Measurements from ENCODE around the gene ENG.

The ENG gene

DNA sequence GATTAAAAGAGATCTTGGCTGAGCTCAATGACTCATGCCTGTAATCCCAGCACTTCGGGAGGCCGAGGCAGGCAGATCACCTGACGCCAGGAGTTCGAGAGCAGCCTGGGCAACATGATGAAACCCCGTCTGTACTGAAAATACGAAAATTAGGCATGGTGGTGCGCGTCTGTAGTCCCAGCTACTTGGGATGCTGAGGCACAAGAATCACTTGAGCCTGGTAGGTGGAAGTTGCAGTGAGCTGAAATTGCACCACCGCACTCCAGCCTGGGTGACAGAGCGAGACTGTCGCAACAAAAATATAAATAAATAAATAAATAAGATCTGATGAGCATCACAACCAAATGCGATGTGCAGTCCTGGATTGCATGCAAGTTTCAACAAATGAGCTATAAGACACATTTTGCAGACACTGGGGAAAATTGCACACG is 8.7 kb upstream of the ENG start:
- 89 to 92% methylated on average over 11 to 13 of the region's 13 CpGs for WGBS, 2 experiments
- H3K27me3 ChIP-seq (ENCODE audit: control insufficient read depth, insufficient read depth, low read length, poor library complexity, severe bottlenecking), result no peaks in the 10 kb centered on the region
- H3K9me3 ChIP-seq (ENCODE audit: control insufficient read depth, low read length), result no peaks in the 10 kb centered on the region
- H3K36me3 ChIP-seq (ENCODE audit: control insufficient read depth, insufficient read depth, low read length), result no peaks in the 10 kb centered on the region
- peaks cover 5% of the 10 kb centered on the region for H3K4me1 ChIP-seq (ENCODE audit: control insufficient read depth, insufficient read depth, low read length)
- no peak overlapping the region for H3K27ac ChIP-seq (ENCODE audit: insufficient read depth, low read depth, low read length, poor library complexity, severe bottlenecking)
- H3K4me3 ChIP-seq (ENCODE audit: insufficient read depth, low read depth, low read length), result no peak overlapping the region

DNA sequence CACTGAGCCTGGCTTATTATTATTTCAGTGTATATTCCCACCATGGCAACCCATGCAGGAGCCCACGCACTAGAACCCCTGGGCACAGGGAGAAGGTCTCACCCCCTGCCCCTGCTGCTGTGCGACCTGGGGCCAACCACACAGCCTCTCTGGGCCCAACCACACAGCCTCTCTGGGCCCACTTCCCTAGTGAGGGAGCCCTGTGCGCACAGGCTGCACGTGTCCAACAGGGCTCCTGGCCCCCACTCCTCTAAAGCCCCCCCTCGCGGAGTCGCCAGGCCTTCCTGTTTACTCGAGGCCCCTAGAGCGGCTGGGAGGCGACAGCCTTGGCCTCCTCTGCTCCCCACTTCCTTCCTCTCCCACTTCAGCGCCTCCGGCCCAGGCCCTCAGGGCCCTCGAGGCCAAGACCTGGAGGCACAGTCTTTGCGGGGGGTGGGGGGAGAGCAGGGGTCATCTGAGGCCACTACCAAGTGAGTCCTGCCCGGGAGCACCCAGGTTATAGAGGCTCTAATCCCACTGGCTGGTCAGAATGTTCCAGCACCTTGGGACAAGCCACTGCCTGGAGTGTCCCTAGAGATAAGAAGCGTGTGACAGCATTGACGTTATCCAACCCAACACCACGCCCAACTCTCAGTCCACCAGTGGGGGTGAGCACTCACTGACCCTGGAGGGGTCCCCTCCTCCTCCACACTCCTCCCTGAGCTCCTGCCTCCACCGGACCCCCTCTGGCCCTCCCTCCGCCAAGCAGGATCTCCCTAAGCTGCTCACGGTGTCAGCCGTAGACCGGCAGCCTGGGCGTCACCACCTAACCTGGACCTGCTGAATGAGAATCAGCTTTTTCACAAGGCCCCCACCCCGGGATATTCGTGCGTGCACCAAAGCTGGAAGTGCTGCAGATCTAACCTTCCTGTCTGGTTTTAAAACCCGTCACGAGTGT is 7.9 kb upstream of the ENG start:
- no peaks in the 10 kb centered on the region for H3K36me3 ChIP-seq (ENCODE audit: control insufficient read depth, insufficient read depth, low read length)
- H3K27me3 ChIP-seq (ENCODE audit: control insufficient read depth, insufficient read depth, low read length, poor library complexity, severe bottlenecking), result no peaks in the 10 kb centered on the region
- no peak overlapping the region for H3K27ac ChIP-seq (ENCODE audit: insufficient read depth, low read depth, low read length, poor library complexity, severe bottlenecking)
- 80 to 83% methylated on average over 29 of the region's 29 CpGs for WGBS, 2 experiments
- no peak overlapping the region for H3K4me3 ChIP-seq (ENCODE audit: insufficient read depth, low read depth, low read length)
- H3K9me3 ChIP-seq (ENCODE audit: control insufficient read depth, low read length), result no peaks in the 10 kb centered on the region
- peaks cover 5% of the 10 kb centered on the region for H3K4me1 ChIP-seq (ENCODE audit: control insufficient read depth, insufficient read depth, low read length)

DNA sequence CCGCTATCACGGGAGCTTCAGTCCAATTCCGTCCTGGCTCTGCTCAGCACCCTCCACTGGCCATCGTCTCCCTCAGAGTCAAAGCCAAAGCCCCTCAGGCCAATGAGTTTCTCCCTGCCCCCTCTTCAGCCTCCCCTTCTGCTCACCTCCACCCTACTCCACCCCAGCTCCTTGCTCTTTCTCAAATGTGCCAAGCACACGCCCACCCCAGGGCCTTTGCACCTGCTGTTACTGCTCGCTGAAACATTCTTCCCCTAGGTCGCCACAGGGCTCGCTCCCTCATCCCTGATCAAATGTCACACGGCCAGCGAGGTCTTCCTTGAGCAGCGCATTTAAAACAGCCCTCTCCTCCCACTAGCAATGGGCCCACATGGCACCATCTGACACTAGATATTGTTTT is 6.3 kb upstream of the ENG start:
- no peaks in the 10 kb centered on the region for H3K27me3 ChIP-seq (ENCODE audit: control insufficient read depth, insufficient read depth, low read length, poor library complexity, severe bottlenecking)
- no peaks in the 10 kb centered on the region for H3K36me3 ChIP-seq (ENCODE audit: control insufficient read depth, insufficient read depth, low read length)
- no peak overlapping the region for H3K4me3 ChIP-seq (ENCODE audit: insufficient read depth, low read depth, low read length)
- WGBS, 2 experiments, result 90 to 92% methylated on average over 11 of the region's 11 CpGs
- no peak overlapping the region for H3K27ac ChIP-seq (ENCODE audit: insufficient read depth, low read depth, low read length, poor library complexity, severe bottlenecking)
- no peaks in the 10 kb centered on the region for H3K9me3 ChIP-seq (ENCODE audit: control insufficient read depth, low read length)
- H3K4me1 ChIP-seq (ENCODE audit: control insufficient read depth, insufficient read depth, low read length), result peaks cover 8% of the 10 kb centered on the region

DNA sequence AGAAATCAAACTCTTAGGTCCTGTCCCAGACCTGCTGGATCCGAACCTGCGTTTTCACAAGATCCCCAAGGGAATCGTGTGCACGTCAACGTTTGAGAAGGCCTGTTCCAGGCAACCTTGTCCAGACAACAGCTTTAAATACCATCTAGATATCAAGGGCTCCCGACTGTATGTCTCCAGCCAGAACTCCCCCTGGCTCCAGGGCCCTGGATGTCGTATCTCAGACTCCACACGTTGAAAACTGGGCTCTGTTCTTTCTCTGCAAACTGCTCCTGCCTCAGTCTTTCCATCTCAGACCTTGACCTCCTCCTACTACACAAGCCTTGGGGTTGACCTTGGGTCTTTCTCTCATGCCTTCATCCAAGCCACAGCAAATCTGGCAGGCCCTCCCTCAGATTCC is 5.8 kb upstream of the ENG start:
- Histone ChIP-seq H3K27ac (ENCODE audit: insufficient read depth, low read depth, low read length, poor library complexity, severe bottlenecking) (no peak overlapping the region), H3K4me3 (ENCODE audit: insufficient read depth, low read depth, low read length) (no peak overlapping the region), H3K36me3 (ENCODE audit: control insufficient read depth, insufficient read depth, low read length) (no peaks in the 10 kb centered on the region), H3K27me3 (ENCODE audit: control insufficient read depth, insufficient read depth, low read length, poor library complexity, severe bottlenecking) (no peaks in the 10 kb centered on the region), H3K4me1 (ENCODE audit: control insufficient read depth, insufficient read depth, low read length) (peaks cover 5% of the 10 kb centered on the region), H3K9me3 (ENCODE audit: control insufficient read depth, low read length) (no peaks in the 10 kb centered on the region)
- 91 to 92% methylated on average over 8 of the region's 8 CpGs for WGBS, 2 experiments

DNA sequence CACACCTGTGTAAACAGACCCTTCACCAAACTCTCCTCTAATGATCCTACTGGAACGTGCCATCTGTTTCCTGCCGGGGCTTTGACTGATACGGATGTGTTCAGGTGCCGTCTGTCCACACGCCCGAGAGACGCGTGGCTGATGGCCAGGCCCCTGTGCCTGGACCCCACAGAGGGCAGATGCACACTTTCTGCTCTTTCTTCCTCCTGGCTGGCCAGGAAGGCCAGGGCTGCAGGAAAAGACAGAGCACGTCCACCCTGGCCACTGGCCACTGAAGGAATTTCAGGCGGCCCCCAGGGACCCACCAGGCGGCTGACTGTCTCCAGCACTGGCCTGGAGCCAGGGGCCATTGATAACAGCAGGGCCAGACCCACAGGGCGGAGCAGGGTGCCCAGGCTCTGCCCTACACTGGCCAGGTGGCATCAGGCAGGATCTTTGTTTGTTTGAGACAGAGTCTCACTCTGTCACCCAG is 3.6 kb upstream of the ENG start:
- Histone ChIP-seq H3K27me3 (ENCODE audit: control insufficient read depth, insufficient read depth, low read length, poor library complexity, severe bottlenecking) (no peaks in the 10 kb centered on the region), H3K36me3 (ENCODE audit: control insufficient read depth, insufficient read depth, low read length) (no peaks in the 10 kb centered on the region), H3K27ac (ENCODE audit: insufficient read depth, low read depth, low read length, poor library complexity, severe bottlenecking) (no peak overlapping the region), H3K4me3 (ENCODE audit: insufficient read depth, low read depth, low read length) (no peak overlapping the region), H3K9me3 (ENCODE audit: control insufficient read depth, low read length) (no peaks in the 10 kb centered on the region), H3K4me1 (ENCODE audit: control insufficient read depth, insufficient read depth, low read length) (peaks cover 3% of the 10 kb centered on the region)
- WGBS, 2 experiments, result 92% methylated on average over 12 of the region's 12 CpGs

DNA sequence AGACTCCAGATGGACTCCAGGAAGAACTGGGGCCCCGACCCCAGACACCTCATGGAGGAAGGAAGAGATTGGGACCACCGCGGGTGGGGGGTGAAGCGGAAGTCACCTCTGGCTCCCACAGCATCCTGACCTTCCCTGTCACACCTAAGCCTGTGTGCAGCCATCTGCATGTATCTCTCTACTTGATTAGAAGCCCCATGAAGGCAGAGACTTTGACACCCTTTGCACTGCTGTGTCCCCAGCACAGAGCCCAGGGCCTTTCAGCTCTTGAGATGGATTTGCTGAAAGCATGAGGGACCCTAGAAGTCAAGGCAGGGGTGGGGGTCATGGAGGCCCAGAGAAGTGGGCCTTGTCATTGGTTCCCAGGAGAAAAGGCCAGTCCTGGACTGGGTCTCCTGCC is 2.8 kb upstream of the ENG start:
- no peak overlapping the region for H3K4me3 ChIP-seq (ENCODE audit: insufficient read depth, low read depth, low read length)
- WGBS, 2 experiments, result 78 to 79% methylated on average over 4 of the region's 4 CpGs
- H3K27ac ChIP-seq (ENCODE audit: insufficient read depth, low read depth, low read length, poor library complexity, severe bottlenecking), result no peak overlapping the region
- H3K36me3 ChIP-seq (ENCODE audit: control insufficient read depth, insufficient read depth, low read length), result no peaks in the 10 kb centered on the region
- no peaks in the 10 kb centered on the region for H3K9me3 ChIP-seq (ENCODE audit: control insufficient read depth, low read length)
- no peaks in the 10 kb centered on the region for H3K27me3 ChIP-seq (ENCODE audit: control insufficient read depth, insufficient read depth, low read length, poor library complexity, severe bottlenecking)
- peaks cover 3% of the 10 kb centered on the region for H3K4me1 ChIP-seq (ENCODE audit: control insufficient read depth, insufficient read depth, low read length)

DNA sequence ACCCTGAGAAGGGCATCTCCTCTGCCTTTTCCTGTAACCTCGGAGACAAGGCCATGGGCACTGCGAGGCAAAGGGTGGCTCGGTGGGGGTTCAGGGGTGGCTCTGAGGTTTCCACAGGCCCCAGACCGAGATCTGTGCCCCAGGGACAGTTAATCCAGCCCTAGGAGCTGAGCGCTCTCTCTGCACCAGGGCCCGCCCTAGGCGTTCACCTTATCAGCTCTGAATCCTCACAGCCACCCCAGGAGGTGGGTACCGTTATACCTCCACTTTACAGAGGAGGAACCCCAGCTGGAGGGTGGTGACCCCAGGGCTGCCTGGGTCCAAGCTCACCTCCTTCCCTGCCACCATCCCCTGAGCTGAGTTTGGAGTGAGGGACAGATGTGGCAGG is 2.3 kb upstream of the ENG start:
- no peaks in the 10 kb centered on the region for H3K36me3 ChIP-seq (ENCODE audit: control insufficient read depth, insufficient read depth, low read length)
- H3K27me3 ChIP-seq (ENCODE audit: control insufficient read depth, insufficient read depth, low read length, poor library complexity, severe bottlenecking), result no peaks in the 10 kb centered on the region
- no peaks in the 10 kb centered on the region for H3K9me3 ChIP-seq (ENCODE audit: control insufficient read depth, low read length)
- WGBS, 2 experiments, result 92% methylated on average over 8 of the region's 8 CpGs
- H3K4me3 ChIP-seq (ENCODE audit: insufficient read depth, low read depth, low read length), result no peak overlapping the region
- H3K27ac ChIP-seq (ENCODE audit: insufficient read depth, low read depth, low read length, poor library complexity, severe bottlenecking), result no peak overlapping the region
- peaks cover 3% of the 10 kb centered on the region for H3K4me1 ChIP-seq (ENCODE audit: control insufficient read depth, insufficient read depth, low read length)

DNA sequence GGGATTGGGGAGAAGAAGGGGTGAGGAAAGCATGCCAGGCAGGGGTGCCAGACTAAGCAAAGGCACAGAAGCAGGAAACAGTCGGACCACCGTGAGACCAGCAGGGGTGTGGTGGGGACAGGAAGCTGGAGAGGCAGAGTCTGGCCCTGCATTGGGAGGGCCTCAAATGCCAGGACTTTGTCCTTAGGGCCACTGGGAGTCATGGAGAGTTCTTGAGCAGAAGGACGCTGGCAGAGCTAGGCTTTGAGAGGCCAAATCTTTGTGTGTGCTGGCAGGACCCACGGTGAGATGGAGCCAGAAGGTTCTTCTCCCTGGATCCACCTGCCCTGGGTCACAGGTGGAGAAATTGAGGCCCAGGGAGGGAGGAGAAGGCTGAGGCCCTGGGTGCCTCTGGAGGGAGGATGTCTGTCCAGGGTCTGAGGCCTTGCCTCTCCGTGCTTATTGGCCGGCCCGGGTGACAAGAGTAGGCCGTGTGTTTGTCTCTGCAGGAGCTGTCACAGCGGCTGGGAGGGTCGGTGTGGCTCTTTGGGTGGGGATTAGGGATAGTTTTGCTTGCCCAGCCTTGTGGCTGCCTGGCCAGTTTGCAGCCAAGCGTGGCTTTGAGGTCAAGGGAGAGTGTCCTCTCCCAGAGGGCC is 1.8 kb upstream of the ENG start:
- H3K27me3 ChIP-seq (ENCODE audit: control insufficient read depth, insufficient read depth, low read length, poor library complexity, severe bottlenecking), result no peaks in the 10 kb centered on the region
- WGBS, 2 experiments, result 71 to 75% methylated on average over 11 of the region's 11 CpGs
- H3K4me1 ChIP-seq (ENCODE audit: control insufficient read depth, insufficient read depth, low read length), result peaks cover 3% of the 10 kb centered on the region
- H3K9me3 ChIP-seq (ENCODE audit: control insufficient read depth, low read length), result no peaks in the 10 kb centered on the region
- H3K4me3 ChIP-seq (ENCODE audit: insufficient read depth, low read depth, low read length), result no peak overlapping the region
- H3K36me3 ChIP-seq (ENCODE audit: control insufficient read depth, insufficient read depth, low read length), result no peaks in the 10 kb centered on the region
- H3K27ac ChIP-seq (ENCODE audit: insufficient read depth, low read depth, low read length, poor library complexity, severe bottlenecking), result no peak overlapping the region

DNA sequence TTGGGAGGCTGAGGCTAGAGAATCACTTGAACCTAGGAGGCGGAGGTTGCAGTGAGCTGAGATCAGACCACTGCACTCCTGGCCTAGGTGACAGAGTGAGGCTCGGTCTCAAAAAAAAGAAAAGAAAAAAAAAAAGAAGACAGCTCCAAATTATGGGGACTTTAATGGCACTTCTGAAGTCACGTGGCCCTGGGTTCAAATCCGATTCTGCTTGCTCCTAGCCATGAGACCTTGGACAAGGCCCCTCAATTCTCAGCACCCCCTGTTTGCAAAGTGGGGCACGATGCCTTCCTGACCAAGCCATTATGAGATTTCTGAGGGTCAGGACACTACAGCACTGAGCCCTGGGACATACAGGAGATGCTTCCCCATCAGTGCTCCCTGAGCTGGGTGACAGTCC is 1.1 kb upstream of the ENG start:
- 92 to 96% methylated on average over 5 of the region's 5 CpGs for WGBS, 2 experiments
- Histone ChIP-seq H3K27ac (ENCODE audit: insufficient read depth, low read depth, low read length, poor library complexity, severe bottlenecking) (no peak overlapping the region), H3K4me1 (ENCODE audit: control insufficient read depth, insufficient read depth, low read length) (peaks cover 3% of the 10 kb centered on the region), H3K36me3 (ENCODE audit: control insufficient read depth, insufficient read depth, low read length) (no peaks in the 10 kb centered on the region), H3K9me3 (ENCODE audit: control insufficient read depth, low read length) (no peaks in the 10 kb centered on the region), H3K27me3 (ENCODE audit: control insufficient read depth, insufficient read depth, low read length, poor library complexity, severe bottlenecking) (no peaks in the 10 kb centered on the region), H3K4me3 (ENCODE audit: insufficient read depth, low read depth, low read length) (no peak overlapping the region)

DNA sequence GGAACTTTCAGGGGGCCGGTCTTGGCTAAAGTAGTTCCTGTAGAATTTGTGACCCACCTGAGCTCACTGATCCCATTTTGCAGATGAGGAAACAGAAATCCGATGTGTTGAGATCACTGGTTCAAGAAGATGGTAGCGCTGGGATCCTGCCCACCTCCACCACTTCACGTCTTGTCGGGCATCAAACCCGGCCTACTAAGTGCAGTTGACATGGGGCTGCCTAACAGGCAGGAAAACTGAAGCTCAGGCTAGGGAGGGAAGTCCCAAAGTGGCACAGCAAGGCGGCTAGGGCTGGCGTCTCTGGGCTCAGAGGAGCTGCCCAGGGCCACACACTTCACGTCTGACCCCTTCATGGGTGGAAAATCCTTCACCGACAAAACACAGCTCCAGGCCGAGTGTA is 502 bp upstream of the ENG start:
- no peaks in the 10 kb centered on the region for H3K9me3 ChIP-seq (ENCODE audit: control insufficient read depth, low read length)
- no peaks in the 10 kb centered on the region for H3K36me3 ChIP-seq (ENCODE audit: control insufficient read depth, insufficient read depth, low read length)
- H3K4me1 ChIP-seq (ENCODE audit: control insufficient read depth, insufficient read depth, low read length), result peaks cover 3% of the 10 kb centered on the region
- no peak overlapping the region for H3K27ac ChIP-seq (ENCODE audit: insufficient read depth, low read depth, low read length, poor library complexity, severe bottlenecking)
- H3K4me3 ChIP-seq (ENCODE audit: insufficient read depth, low read depth, low read length), result no peak overlapping the region
- 91 to 93% methylated on average over 11 of the region's 11 CpGs for WGBS, 2 experiments
- no peaks in the 10 kb centered on the region for H3K27me3 ChIP-seq (ENCODE audit: control insufficient read depth, insufficient read depth, low read length, poor library complexity, severe bottlenecking)

All from ectodermal cell (in vitro differentiated cells).